K562 (cell line): ENCODE data around the gene KAZN. TPM values are rescaled to one million over a fixed set of nuclear protein-coding genes. Genes with fewer than 3 reads are reported as not detected.

Source experiments
- ATF1 ChIP-seq, 2 experiments: fragments of 450-650 bp in 1 of 2; IDR thresholded peaks; 2 replicates each; pipeline ENCODE4 v1.6.1; 2016; ENCODE audit warnings: missing compliant biosample characterization in 1 of 2, missing genetic modification characterization in 1 of 2
- CREM ChIP-seq: IDR thresholded peaks from 2 replicates; pipeline ENCODE4 v1.6.1; 2014; ENCODE audit warnings: antibody characterized with exemption, low read depth
- HIVEP1 ChIP-seq: fragments of 250-450 bp; sonication (Bioruptor Pico); IDR thresholded peaks from 2 replicates; pipeline ENCODE4 v1.4.0; 2020; ENCODE audit warnings: mild to moderate bottlenecking
- MAX ChIP-seq: sonication (generic); formaldehyde crosslinking; IDR thresholded peaks from 2 replicates; pipeline ENCODE4 v1.9.0; 2022; ENCODE audit warnings: mild to moderate bottlenecking, missing genetic modification reagents
- MCM2 ChIP-seq: fragments of 450-650 bp; IDR thresholded peaks from 2 replicates; pipeline ENCODE4 v1.6.1; 2017; ENCODE audit warnings: low read depth, mild to moderate bottlenecking
- NONO ChIP-seq, 2 experiments: fragments of 200-400 bp in 1 of 2; fragments of 450-650 bp in 1 of 2; formaldehyde crosslinking in 1 of 2; IDR thresholded peaks; 2 replicates each; pipeline ENCODE4 v1.6.1; 2017; ENCODE audit warnings: low read depth in 2 of 2, mild to moderate bottlenecking in 2 of 2, moderate library complexity in 2 of 2, low read length in 1 of 2
- SUPT5H ChIP-seq: fragments of 450-650 bp; IDR thresholded peaks from 2 replicates; pipeline ENCODE4 v1.6.1; 2016
- THRA ChIP-seq: fragments of 450-650 bp; IDR thresholded peaks from 2 replicates; pipeline ENCODE4 v1.6.1; 2017; ENCODE audit warnings: mild to moderate bottlenecking, moderate library complexity
- YBX1 ChIP-seq: fragments of 450-650 bp; IDR thresholded peaks from 2 replicates; pipeline ENCODE4 v1.7.1; 2016; ENCODE audit warnings: mild to moderate bottlenecking
- ZFP1 ChIP-seq: fragments of 450-650 bp; formaldehyde crosslinking; IDR thresholded peaks from 2 replicates; pipeline ENCODE4 v1.4.0; 2020; ENCODE audit warnings: mild to moderate bottlenecking, mixed read lengths
- ZFP36 ChIP-seq: fragments of 150-350 bp; IDR thresholded peaks from 2 replicates; pipeline ENCODE4 v1.6.1; 2018; ENCODE audit warnings: low read length, low read depth; ENCODE audit not compliant: partially characterized antibody
- polyA plus RNA-seq, 8 experiments: library from polyadenylated mRNA; depleted of rRNA in 4 of 8; stranded (reverse) in 5 of 8; unstranded in 3 of 8; fragments of >200 nt; fragmentation: Nextera tagmentation in 2 of 8; fragmentation: Illumina TruSeq in 1 of 8; extraction: Ambion mirVana in 2 of 8; extraction: Trizol in 1 of 8; gene quantifications; 2 replicates each; pipeline versions ENCODE4 v1.2.1 to v1.2.3, GENCODE V29; 2011 to 2014; ENCODE audit warnings: inconsistent platforms in 1 of 8, missing spikeins in 1 of 8
- total RNA-seq, 7 experiments: library from RNA; depleted of rRNA in 6 of 7; stranded (reverse); fragments of >200 nt in 6 of 7; fragmentation: Illumina TruSeq in 2 of 7; extraction: Trizol in 2 of 7; gene quantifications; 2 replicates each; pipeline versions ENCODE4 v1.2.1 to v1.2.3, GENCODE V29; 2011 to 2021; ENCODE audit warnings: low replicate concordance in 1 of 7
- TF ChIP-seq, protein P1 (sequence below): fragments of 200-800 bp; sonication (Bioruptor generic); IDR thresholded peaks from 2 replicates; pipeline ENCODE4 v1.6.1; 2017; ENCODE audit warnings: missing genetic modification characterization, missing compliant biosample characterization
- TF ChIP-seq, protein P2 (sequence below): IDR thresholded peaks from 2 replicates; pipeline ENCODE4 v1.6.1; 2011; ENCODE audit warnings: borderline replicate concordance, low read depth, mild to moderate bottlenecking, moderate library complexity, low read length; ENCODE audit not compliant: insufficient read depth, poor library complexity, severe bottlenecking
- TF ChIP-seq, protein P3 (sequence below), 2 experiments: IDR thresholded peaks; 2 replicates each; pipeline ENCODE4 v1.6.1; 2012; ENCODE audit warnings: improper control_type of control experiment in 2 of 2, low read depth in 2 of 2, low read length in 2 of 2, borderline replicate concordance in 1 of 2
- TF ChIP-seq, protein P4 (sequence below): sonication (generic); formaldehyde crosslinking; IDR thresholded peaks from 2 replicates; pipeline ENCODE4 v1.8.1; 2023; ENCODE audit warnings: mild to moderate bottlenecking, missing genetic modification reagents
- TF ChIP-seq, protein P5 (sequence below): fragments of 250-450 bp; sonication (Bioruptor Pico); IDR thresholded peaks from 2 replicates; pipeline ENCODE4 v1.5.0; 2021

KAZN gene
- total and polyA plus RNA-seq, 9 of the 15 experiments (the other 6 are each of a cell fraction or from before 2014, with no cell fraction given) = 2.1 to 21.6 (median 5.4) TPM

DNA sequence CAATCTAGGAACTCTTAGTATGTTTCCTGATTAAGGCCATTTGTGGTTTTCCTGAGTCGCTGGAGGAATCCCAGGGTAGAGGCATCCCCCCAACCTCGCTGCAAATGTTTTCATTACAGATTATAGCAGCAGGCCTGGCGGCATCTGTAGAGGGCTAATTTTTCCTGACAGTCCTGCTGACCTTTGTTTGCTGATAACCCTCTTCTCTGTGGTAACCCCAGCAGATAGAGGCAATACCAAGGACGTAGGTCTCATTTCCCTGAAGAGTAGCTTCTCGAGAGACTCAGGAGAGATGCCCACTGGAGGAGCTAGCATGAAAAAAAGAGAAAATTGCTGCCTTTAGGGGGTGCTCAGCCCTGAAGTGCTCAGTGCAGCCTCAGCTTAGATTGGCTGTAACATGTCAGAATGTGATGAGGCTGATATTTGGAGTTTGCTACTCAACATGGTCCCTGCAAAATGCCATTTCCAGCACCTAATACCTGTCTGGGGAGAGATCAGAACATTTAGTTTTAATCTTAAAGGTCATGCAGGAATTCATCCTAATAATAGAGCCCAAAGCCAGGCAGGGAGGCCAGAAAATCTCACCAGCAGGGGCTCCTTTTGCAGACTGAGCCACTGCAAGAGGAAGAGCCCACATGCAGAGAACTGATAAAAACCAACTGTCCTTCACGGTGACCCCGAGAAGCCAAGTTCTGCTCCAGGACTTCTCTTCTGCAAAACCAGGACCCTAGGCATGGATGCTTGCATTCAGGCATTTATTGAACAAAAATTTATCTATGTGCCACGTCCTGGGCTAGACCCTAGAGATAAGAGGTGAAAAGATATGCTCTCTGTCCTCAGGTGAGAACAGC, 184.5 kb downstream of the KAZN start (continued):
- TF ChIP-seq, protein P1, sequence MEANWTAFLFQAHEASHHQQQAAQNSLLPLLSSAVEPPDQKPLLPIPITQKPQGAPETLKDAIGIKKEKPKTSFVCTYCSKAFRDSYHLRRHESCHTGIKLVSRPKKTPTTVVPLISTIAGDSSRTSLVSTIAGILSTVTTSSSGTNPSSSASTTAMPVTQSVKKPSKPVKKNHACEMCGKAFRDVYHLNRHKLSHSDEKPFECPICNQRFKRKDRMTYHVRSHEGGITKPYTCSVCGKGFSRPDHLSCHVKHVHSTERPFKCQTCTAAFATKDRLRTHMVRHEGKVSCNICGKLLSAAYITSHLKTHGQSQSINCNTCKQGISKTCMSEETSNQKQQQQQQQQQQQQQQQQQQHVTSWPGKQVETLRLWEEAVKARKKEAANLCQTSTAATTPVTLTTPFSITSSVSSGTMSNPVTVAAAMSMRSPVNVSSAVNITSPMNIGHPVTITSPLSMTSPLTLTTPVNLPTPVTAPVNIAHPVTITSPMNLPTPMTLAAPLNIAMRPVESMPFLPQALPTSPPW (CRISPR knock-in tag) = peak; percentile 16; the same call in 1 of the 2 replicates
- TF ChIP-seq NONO (IDR thresholded peaks at IDR 0.05; ENCODE audit: low read depth in 2 of 2, low read length in 1 of 2) = no peak
- TF ChIP-seq HIVEP1 = no peak
- TF ChIP-seq ZFP36 = no peak
- TF ChIP-seq, protein P2, sequence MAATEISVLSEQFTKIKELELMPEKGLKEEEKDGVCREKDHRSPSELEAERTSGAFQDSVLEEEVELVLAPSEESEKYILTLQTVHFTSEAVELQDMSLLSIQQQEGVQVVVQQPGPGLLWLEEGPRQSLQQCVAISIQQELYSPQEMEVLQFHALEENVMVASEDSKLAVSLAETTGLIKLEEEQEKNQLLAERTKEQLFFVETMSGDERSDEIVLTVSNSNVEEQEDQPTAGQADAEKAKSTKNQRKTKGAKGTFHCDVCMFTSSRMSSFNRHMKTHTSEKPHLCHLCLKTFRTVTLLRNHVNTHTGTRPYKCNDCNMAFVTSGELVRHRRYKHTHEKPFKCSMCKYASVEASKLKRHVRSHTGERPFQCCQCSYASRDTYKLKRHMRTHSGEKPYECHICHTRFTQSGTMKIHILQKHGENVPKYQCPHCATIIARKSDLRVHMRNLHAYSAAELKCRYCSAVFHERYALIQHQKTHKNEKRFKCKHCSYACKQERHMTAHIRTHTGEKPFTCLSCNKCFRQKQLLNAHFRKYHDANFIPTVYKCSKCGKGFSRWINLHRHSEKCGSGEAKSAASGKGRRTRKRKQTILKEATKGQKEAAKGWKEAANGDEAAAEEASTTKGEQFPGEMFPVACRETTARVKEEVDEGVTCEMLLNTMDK = no peak
- TF ChIP-seq ATF1 (CRISPR knock-in tag; IDR thresholded peaks at IDR 0.05) = no peak
- TF ChIP-seq ATF1 (tag; IDR thresholded peaks at IDR 0.05) = peak; percentile 19; the same call in 1 of the 2 replicates
- no peak for TF ChIP-seq YBX1
- no peak for TF ChIP-seq ZFP1 (CRISPR knock-in tag)
- TF ChIP-seq MAX = no peak
- TF ChIP-seq, protein P3, sequence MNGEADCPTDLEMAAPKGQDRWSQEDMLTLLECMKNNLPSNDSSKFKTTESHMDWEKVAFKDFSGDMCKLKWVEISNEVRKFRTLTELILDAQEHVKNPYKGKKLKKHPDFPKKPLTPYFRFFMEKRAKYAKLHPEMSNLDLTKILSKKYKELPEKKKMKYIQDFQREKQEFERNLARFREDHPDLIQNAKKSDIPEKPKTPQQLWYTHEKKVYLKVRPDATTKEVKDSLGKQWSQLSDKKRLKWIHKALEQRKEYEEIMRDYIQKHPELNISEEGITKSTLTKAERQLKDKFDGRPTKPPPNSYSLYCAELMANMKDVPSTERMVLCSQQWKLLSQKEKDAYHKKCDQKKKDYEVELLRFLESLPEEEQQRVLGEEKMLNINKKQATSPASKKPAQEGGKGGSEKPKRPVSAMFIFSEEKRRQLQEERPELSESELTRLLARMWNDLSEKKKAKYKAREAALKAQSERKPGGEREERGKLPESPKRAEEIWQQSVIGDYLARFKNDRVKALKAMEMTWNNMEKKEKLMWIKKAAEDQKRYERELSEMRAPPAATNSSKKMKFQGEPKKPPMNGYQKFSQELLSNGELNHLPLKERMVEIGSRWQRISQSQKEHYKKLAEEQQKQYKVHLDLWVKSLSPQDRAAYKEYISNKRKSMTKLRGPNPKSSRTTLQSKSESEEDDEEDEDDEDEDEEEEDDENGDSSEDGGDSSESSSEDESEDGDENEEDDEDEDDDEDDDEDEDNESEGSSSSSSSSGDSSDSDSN (IDR thresholded peaks at IDR 0.05; ENCODE audit: borderline replicate concordance in 1 of 2, low read depth in 2 of 2, low read length in 2 of 2) = 0 out of 4 replicates have a peak, but pooled peaks have one; percentile 33 to 34
- no peak for TF ChIP-seq THRA
- no peak for TF ChIP-seq MCM2
- TF ChIP-seq, protein P4, sequence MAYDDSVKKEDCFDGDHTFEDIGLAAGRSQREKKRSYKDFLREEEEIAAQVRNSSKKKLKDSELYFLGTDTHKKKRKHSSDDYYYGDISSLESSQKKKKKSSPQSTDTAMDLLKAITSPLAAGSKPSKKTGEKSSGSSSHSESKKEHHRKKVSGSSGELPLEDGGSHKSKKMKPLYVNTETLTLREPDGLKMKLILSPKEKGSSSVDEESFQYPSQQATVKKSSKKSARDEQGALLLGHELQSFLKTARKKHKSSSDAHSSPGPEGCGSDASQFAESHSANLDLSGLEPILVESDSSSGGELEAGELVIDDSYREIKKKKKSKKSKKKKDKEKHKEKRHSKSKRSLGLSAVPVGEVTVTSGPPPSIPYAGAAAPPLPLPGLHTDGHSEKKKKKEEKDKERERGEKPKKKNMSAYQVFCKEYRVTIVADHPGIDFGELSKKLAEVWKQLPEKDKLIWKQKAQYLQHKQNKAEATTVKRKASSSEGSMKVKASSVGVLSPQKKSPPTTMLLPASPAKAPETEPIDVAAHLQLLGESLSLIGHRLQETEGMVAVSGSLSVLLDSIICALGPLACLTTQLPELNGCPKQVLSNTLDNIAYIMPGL = no peak
- TF ChIP-seq SUPT5H = no peak
- no peak for TF ChIP-seq CREM
- TF ChIP-seq, protein P5, sequence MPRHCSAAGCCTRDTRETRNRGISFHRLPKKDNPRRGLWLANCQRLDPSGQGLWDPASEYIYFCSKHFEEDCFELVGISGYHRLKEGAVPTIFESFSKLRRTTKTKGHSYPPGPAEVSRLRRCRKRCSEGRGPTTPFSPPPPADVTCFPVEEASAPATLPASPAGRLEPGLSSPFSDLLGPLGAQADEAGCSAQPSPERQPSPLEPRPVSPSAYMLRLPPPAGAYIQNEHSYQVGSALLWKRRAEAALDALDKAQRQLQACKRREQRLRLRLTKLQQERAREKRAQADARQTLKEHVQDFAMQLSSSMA (CRISPR knock-in tag) = no peak
